HCT116 (cell line): ENCODE measurements around the gene MAOA. TPM values are rescaled to one million over a fixed set of nuclear protein-coding genes. Genes with fewer than 3 reads are reported as not detected.

ENCODE experiments used
- ATAC-seq: fragments of 200-7000 bp; cut with Tn5 transposase; 2 replicates; pipeline ENCODE4 v1.9.1; 2020; ENCODE audit warnings: mild to moderate bottlenecking, moderate library complexity
- BruUV-seq: library from RNA; stranded (reverse); fragments of 400-500 nt; replicated peaks from 2 replicates; lab custom pipeline; 2021; lab: Mats Ljungman, UMichigan
- CTCF ChIA-PET: fragments of 300-600 bp; sonication (Branson Sonifier 250); formaldehyde crosslinking; loops from one replicate; lab custom pipeline; 2021; ENCODE audit warnings: antibody characterized with exemption; lab: Charles Lee
- POLR2A ChIA-PET: fragments of 300-600, 350-600 bp; sonication (Branson Sonifier 250); formaldehyde crosslinking; loops from one replicate; lab custom pipeline; 2021; ENCODE audit warnings: antibody characterized with exemption; lab: Charles Lee
- RAD21 ChIA-PET, 2 experiments: fragments of 300-600 bp; sonication (Branson Sonifier 250); formaldehyde crosslinking; loops; one replicate each; lab custom pipeline; 2023; ENCODE audit warnings: low total read pairs in 2 of 2; ENCODE audit not compliant: uncharacterized antibody in 2 of 2, unreplicated experiment in 2 of 2, low non-redundant PET in 1 of 2; lab: Charles Lee
- DNase-seq: peaks from one replicate; pipeline ENCODE4 v3.0.0-alpha.2; 2010; ENCODE audit warnings: low read depth, low spot score
- H2AFZ ChIP-seq: fragments of 200-600 bp; shearing (Covaris generic), sonication (generic); 2 replicates; pipeline ENCODE4 v1.6.1; 2017; ENCODE audit warnings: low read depth, mixed run types, mixed read lengths, antibody characterized with exemption, low read length; ENCODE audit not compliant: poor library complexity, severe bottlenecking
- H3K27ac ChIP-seq: 2 replicates; pipeline ENCODE4 v1.5.1; 2012; ENCODE audit warnings: low read depth, low read length
- H3K27me3 ChIP-seq: fragments of 200-600 bp; sonication (generic); 2 replicates; pipeline ENCODE4 v1.6.1; 2016; ENCODE audit warnings: mixed run types, low read length, mixed read lengths; ENCODE audit not compliant: insufficient read depth
- H3K36me3 ChIP-seq, 2 experiments: fragments of 200-500 bp in 1 of 2; fragments of 200-600 bp in 1 of 2; sonication (Bioruptor generic) in 1 of 2; sonication (generic) in 1 of 2; 2 replicates each; pipeline versions ENCODE4 v1.5.1 to v1.6.1; 2014 to 2016; ENCODE audit warnings: low read length in 2 of 2, inconsistent platforms in 1 of 2, mixed read lengths in 1 of 2, mixed run types in 1 of 2; ENCODE audit not compliant: insufficient read depth in 2 of 2, control insufficient read depth in 1 of 2
- H3K4me1 ChIP-seq, 2 experiments: fragments of 200-600 bp in 1 of 2; sonication (generic) in 1 of 2; 2 replicates each; pipeline versions ENCODE4 v1.5.1 to v1.6.1; 2012 to 2017; ENCODE audit warnings: low read length in 2 of 2, inconsistent platforms in 1 of 2, mild to moderate bottlenecking in 1 of 2, mixed read lengths in 1 of 2, mixed run types in 1 of 2, moderate library complexity in 1 of 2; ENCODE audit not compliant: insufficient read depth in 2 of 2, control insufficient read depth in 1 of 2
- H3K4me2 ChIP-seq: fragments of 200-600 bp; sonication (generic); 2 replicates; pipeline ENCODE4 v1.6.1; 2017; ENCODE audit warnings: mixed run types, low read length, mixed read lengths
- H3K4me3 ChIP-seq, 2 experiments: fragments of 200-600 bp in 1 of 2; sonication (generic) in 1 of 2; replicated peaks in 1 of 2; 2 replicates each; pipeline ENCODE4 v1.5.1; 2011 to 2016; ENCODE audit warnings: low read length in 2 of 2, control low read depth in 1 of 2, low read depth in 1 of 2, mild to moderate bottlenecking in 1 of 2, mixed read lengths in 1 of 2, mixed run types in 1 of 2
- H3K79me2 ChIP-seq: fragments of 200-600 bp; sonication (generic); 2 replicates; pipeline ENCODE4 v1.6.1; 2017; ENCODE audit warnings: mild to moderate bottlenecking, mixed run types, low read length, moderate library complexity, mixed read lengths; ENCODE audit not compliant: insufficient read depth
- H3K9ac ChIP-seq: fragments of 200-600 bp; sonication (generic); 2 replicates; pipeline ENCODE4 v1.6.1; 2016; ENCODE audit warnings: low read length, mixed read lengths
- H3K9me2 ChIP-seq: fragments of 200-600 bp; sonication (generic), shearing (Covaris generic); 2 replicates; pipeline ENCODE4 v1.6.1; 2017; ENCODE audit warnings: mixed run types, mild to moderate bottlenecking, moderate library complexity; ENCODE audit not compliant: insufficient read depth
- H3K9me3 ChIP-seq, 2 experiments: fragments of 200-500 bp in 1 of 2; fragments of 200-600 bp in 1 of 2; sonication (Bioruptor generic) in 1 of 2; sonication (generic) in 1 of 2; 2 replicates each; pipeline ENCODE4 v1.6.1; 2014 to 2017; ENCODE audit warnings: low read length in 2 of 2, mixed read lengths in 2 of 2, inconsistent platforms in 1 of 2, low read depth in 1 of 2, mild to moderate bottlenecking in 1 of 2, mixed run types in 1 of 2, moderate library complexity in 1 of 2; ENCODE audit not compliant: control insufficient read depth in 1 of 2, insufficient read depth in 1 of 2
- H4K20me1 ChIP-seq: fragments of 200-600 bp; sonication (generic), shearing (Covaris generic); 2 replicates; pipeline ENCODE4 v1.6.1; 2017; ENCODE audit warnings: mixed run types, mild to moderate bottlenecking, moderate library complexity; ENCODE audit not compliant: insufficient read depth
- ATF3 ChIP-seq: IDR thresholded peaks from 2 replicates; pipeline ENCODE4 v1.6.1; 2012
- CTCF ChIP-seq, 3 experiments: fragments of 200-600 bp in 1 of 3; sonication (generic) in 1 of 3; IDR thresholded peaks in 2 of 3; conservative IDR thresholded peaks in 1 of 3; 2 replicates each; pipeline ENCODE4 v1.5.1; 2012 to 2017; ENCODE audit warnings: low read depth in 2 of 3, low read length in 2 of 3, antibody characterized with exemption in 1 of 3, borderline replicate concordance in 1 of 3, control low read depth in 1 of 3, mild to moderate bottlenecking in 1 of 3, mixed read lengths in 1 of 3, mixed run types in 1 of 3, moderate library complexity in 1 of 3; ENCODE audit not compliant: insufficient read depth in 1 of 3
- EGR1 ChIP-seq: IDR thresholded peaks from 2 replicates; pipeline ENCODE4 v1.6.1; 2012; ENCODE audit warnings: low read depth
- ELF1 ChIP-seq: IDR thresholded peaks from 2 replicates; pipeline ENCODE4 v1.6.1; 2012; ENCODE audit warnings: low read depth, borderline replicate concordance
- EZH2 ChIP-seq: fragments of 200-600 bp; sonication (generic); IDR thresholded peaks from 2 replicates; pipeline ENCODE4 v1.6.1; 2017; ENCODE audit warnings: antibody characterized with exemption, mixed run types
- POLR2A ChIP-seq: IDR thresholded peaks from 2 replicates; pipeline ENCODE4 v1.7.0; 2011; ENCODE audit warnings: borderline replicate concordance; ENCODE audit not compliant: insufficient read depth, insufficient read length; ENCODE audit errors: extremely low read depth
- REST ChIP-seq: IDR thresholded peaks from 2 replicates; pipeline ENCODE4 v1.6.1; 2012; ENCODE audit warnings: low read depth
- SP1 ChIP-seq: IDR thresholded peaks from 2 replicates; pipeline ENCODE4 v1.6.1; 2012; ENCODE audit warnings: low read depth
- SRF ChIP-seq: IDR thresholded peaks from 2 replicates; pipeline ENCODE4 v1.6.1; 2012; ENCODE audit warnings: low read depth
- TCF7L2 ChIP-seq: IDR thresholded peaks from 2 replicates; pipeline ENCODE4 v1.7.0; 2011; ENCODE audit warnings: borderline replicate concordance, inconsistent platforms; ENCODE audit not compliant: insufficient read depth, insufficient read length; ENCODE audit errors: extremely low read depth
- ZFX ChIP-seq: fragments of 450-650 bp; IDR thresholded peaks from 2 replicates; pipeline ENCODE4 v1.6.1; 2017
- ZNF274 ChIP-seq: fragments of 200-500 bp; sonication (Bioruptor generic); IDR thresholded peaks from 2 replicates; pipeline ENCODE4 v1.6.1; 2014; ENCODE audit warnings: mild to moderate bottlenecking, low read depth, low read length, inconsistent platforms
- intact Hi-C: fragments of 100-400 bp; cut with micrococcal nuclease; formaldehyde crosslinking; loops from 2 replicates; pipeline ENCODE4 v1.10.0; 2022
- total RNA-seq: library from RNA; stranded (reverse); gene quantifications from one replicate; pipeline ENCODE4 v1.2.1, GENCODE V29; 2021; ENCODE audit not compliant: unreplicated experiment
- TF ChIP-seq, protein P1 (sequence below): IDR thresholded peaks from 2 replicates; pipeline ENCODE4 v1.6.1; 2012

The MAOA gene
- total RNA-seq, 1 experiment from 2014 or later = 13.6 TPM

DNA sequence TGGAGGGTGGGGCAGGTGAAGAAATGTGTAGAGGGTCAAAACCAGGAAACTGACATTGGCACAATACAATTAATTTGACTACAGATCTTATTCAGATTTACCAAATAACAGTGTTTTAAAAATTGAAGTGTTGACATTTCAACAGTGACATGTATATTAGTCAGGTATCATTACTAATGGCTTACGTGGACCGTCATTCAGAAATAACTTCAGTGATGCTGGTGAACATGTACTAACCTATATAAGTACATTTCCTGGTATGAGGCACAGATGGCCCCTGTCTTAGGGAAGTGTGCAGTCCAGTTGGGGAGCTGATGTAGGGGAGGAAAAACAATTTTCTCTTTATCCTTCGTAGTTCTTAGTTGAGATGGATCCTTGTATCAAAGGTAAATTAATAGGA lies 22.3 kb upstream of the MAOA start:
- no peaks in the 10 kb centered on the region for H3K9me3 ChIP-seq
- H3K9ac ChIP-seq = no peak overlapping the region
- RAD21 ChIA-PET = no interaction called here
- H3K27ac ChIP-seq = no peak overlapping the region
- H3K9me2 ChIP-seq = no peaks in the 10 kb centered on the region
- intact Hi-C loops = no loop called here
- ATAC-seq (no peak), DNase-seq (no peak)
- no TSS peak for BruUV-seq
- POLR2A ChIA-PET = no interaction called here
- H4K20me1 ChIP-seq = no peaks in the 10 kb centered on the region
- TF ChIP-seq POLR2A (no peak), ATF3 (no peak), SRF (no peak), EZH2 (no peak), TCF7L2 (no peak), REST (no peak), EGR1 (no peak), CTCF (IDR thresholded peaks at IDR 0.05 in 2 of 3, conservative IDR thresholded peaks at IDR 0.05 in 1 of 3; ENCODE audit: borderline replicate concordance in 1 of 3, insufficient read depth in 1 of 3, low read depth in 2 of 3, low read length in 2 of 3) (no peak), ELF1 (no peak), ZFX (no peak), SP1 (no peak), ZNF274 (no peak)
- TF ChIP-seq, protein P1, sequence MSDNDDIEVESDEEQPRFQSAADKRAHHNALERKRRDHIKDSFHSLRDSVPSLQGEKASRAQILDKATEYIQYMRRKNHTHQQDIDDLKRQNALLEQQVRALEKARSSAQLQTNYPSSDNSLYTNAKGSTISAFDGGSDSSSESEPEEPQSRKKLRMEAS = no peak
- no peaks in the 10 kb centered on the region for H3K27me3 ChIP-seq
- H3K36me3 ChIP-seq = no peaks in the 10 kb centered on the region
- no peaks in the 10 kb centered on the region for H3K79me2 ChIP-seq
- CTCF ChIA-PET = no interaction called here
- H3K4me1 ChIP-seq = no peaks in the 10 kb centered on the region
- no peak overlapping the region for H3K4me3 ChIP-seq
- no peak overlapping the region for H2AFZ ChIP-seq
- no peak overlapping the region for H3K4me2 ChIP-seq
